Measurements from ENCODE around the gene MMD. TPM values are rescaled to one million over a fixed set of nuclear protein-coding genes. Genes with fewer than 3 reads are reported as not detected.
"Not testable (repeated sequence)": the region's sequence is repeated elsewhere in the genome, so short reads cannot be mapped to it uniquely, and the experiment has no call there.

MMD gene
- total RNA-seq, 1 experiment from 2014 or later = 26.9 TPM

- ChIA-PET POLR2A (no interaction called here), CTCF (no interaction called here)
- intact Hi-C loops (cut with micrococcal nuclease; ENCODE audit: unreplicated experiment) (no loop called here), in situ Hi-C loops (cut with HindIII; ENCODE audit: low pct_unique_long_range_greater_than_20kb, low sequenced_read_pairs) (no loop called here)
- H3K36me3 ChIP-seq (ENCODE audit: control insufficient read depth, insufficient read depth, low read length) = no peaks in the 10 kb centered on the region
- H3K9me3 ChIP-seq (ENCODE audit: control insufficient read depth, insufficient read depth, low read depth, low read length) = no peaks in the 10 kb centered on the region
- H3K4me1 ChIP-seq (ENCODE audit: control insufficient read depth, insufficient read depth, low read length) = peaks cover 24% of the 10 kb centered on the region
- BruUV-seq (replicated peaks) = no TSS peak
- TF ChIP-seq, protein P1, sequence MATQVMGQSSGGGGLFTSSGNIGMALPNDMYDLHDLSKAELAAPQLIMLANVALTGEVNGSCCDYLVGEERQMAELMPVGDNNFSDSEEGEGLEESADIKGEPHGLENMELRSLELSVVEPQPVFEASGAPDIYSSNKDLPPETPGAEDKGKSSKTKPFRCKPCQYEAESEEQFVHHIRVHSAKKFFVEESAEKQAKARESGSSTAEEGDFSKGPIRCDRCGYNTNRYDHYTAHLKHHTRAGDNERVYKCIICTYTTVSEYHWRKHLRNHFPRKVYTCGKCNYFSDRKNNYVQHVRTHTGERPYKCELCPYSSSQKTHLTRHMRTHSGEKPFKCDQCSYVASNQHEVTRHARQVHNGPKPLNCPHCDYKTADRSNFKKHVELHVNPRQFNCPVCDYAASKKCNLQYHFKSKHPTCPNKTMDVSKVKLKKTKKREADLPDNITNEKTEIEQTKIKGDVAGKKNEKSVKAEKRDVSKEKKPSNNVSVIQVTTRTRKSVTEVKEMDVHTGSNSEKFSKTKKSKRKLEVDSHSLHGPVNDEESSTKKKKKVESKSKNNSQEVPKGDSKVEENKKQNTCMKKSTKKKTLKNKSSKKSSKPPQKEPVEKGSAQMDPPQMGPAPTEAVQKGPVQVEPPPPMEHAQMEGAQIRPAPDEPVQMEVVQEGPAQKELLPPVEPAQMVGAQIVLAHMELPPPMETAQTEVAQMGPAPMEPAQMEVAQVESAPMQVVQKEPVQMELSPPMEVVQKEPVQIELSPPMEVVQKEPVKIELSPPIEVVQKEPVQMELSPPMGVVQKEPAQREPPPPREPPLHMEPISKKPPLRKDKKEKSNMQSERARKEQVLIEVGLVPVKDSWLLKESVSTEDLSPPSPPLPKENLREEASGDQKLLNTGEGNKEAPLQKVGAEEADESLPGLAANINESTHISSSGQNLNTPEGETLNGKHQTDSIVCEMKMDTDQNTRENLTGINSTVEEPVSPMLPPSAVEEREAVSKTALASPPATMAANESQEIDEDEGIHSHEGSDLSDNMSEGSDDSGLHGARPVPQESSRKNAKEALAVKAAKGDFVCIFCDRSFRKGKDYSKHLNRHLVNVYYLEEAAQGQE (IDR thresholded peaks at IDR 0.05; ENCODE audit: insufficient read depth in 1 of 2, low read depth in 2 of 2, low read length in 1 of 2) = no peak
- TF ChIP-seq CTCF (IDR thresholded peaks at IDR 0.05) = no peak
- no peak for TF ChIP-seq SIN3A (IDR thresholded peaks at IDR 0.05; ENCODE audit: borderline replicate concordance, insufficient read depth, low read depth, low read length)
- ATAC-seq (no peak), DNase-seq (ENCODE audit: low read depth, low spot score) (no peak)
- no peaks in the 10 kb centered on the region; the same call in 1 of the 2 replicates for H3K27me3 ChIP-seq (ENCODE audit: control insufficient read depth, insufficient read depth, low read length)
- H3K4me3 ChIP-seq (ENCODE audit: low read depth in 2 of 2, low read length in 2 of 2) = no peak overlapping the region
- H3K27ac ChIP-seq (ENCODE audit: low read length) = peak overlapping the region; percentile 73
These were observed 10.9 kb upstream of the MMD start for GRCh38 chr17:55432358-55433028.

- not testable (repeated sequence) for ATAC-seq
These were observed 10.3 kb upstream of the MMD start for GRCh38 chr17:55431914-55432313.

GRCh38 chr17:55430541-55431288, 9.1 kb upstream of the MMD start:
- TF ChIP-seq TCF7L2 (IDR thresholded peaks at IDR 0.05; ENCODE audit: low read depth, low read length) = no peak
- TF ChIP-seq, protein P1 (IDR thresholded peaks at IDR 0.05; ENCODE audit: insufficient read depth in 1 of 2, low read depth in 2 of 2, low read length in 1 of 2) = no peak
- ChIA-PET POLR2A (no interaction called here), CTCF (interaction anchor here (0.9 kb wide), 1 partner anchor 442 kb away, joined by 3 read pairs; no protein-coding TSS in a partner anchor)
- Histone ChIP-seq H3K4me1 (ENCODE audit: control insufficient read depth, insufficient read depth, low read length) (peaks cover 24% of the 10 kb centered on the region), H3K9me3 (ENCODE audit: control insufficient read depth, insufficient read depth, low read depth, low read length) (no peaks in the 10 kb centered on the region), H3K36me3 (ENCODE audit: control insufficient read depth, insufficient read depth, low read length) (no peaks in the 10 kb centered on the region), H3K27me3 (ENCODE audit: control insufficient read depth, insufficient read depth, low read length) (no peaks in the 10 kb centered on the region), H3K27ac (ENCODE audit: low read length) (no peak overlapping the region), H3K4me3 (ENCODE audit: low read depth in 2 of 2, low read length in 2 of 2) (no peak overlapping the region)
- in situ Hi-C loops (cut with HindIII; ENCODE audit: low pct_unique_long_range_greater_than_20kb, low sequenced_read_pairs) = no loop called here
- no peak for DNase-seq (ENCODE audit: low read depth, low spot score)
- no TSS peak for BruUV-seq (replicated peaks)
- ATAC-seq = no peak
- intact Hi-C loops (cut with micrococcal nuclease; ENCODE audit: unreplicated experiment) = no loop called here

More at GRCh38 chr17:55431914-55432313, 10.3 kb upstream of the MMD start:
- H3K4me3 ChIP-seq (ENCODE audit: low read depth in 2 of 2, low read length in 2 of 2); DNase-seq (ENCODE audit: low read depth, low spot score); H3K27me3 ChIP-seq (ENCODE audit: control insufficient read depth, insufficient read depth, low read length); in situ Hi-C loops (cut with HindIII; ENCODE audit: low pct_unique_long_range_greater_than_20kb, low sequenced_read_pairs); H3K9me3 ChIP-seq (ENCODE audit: control insufficient read depth, insufficient read depth, low read depth, low read length); H3K27ac ChIP-seq (ENCODE audit: low read length); intact Hi-C loops (cut with micrococcal nuclease; ENCODE audit: unreplicated experiment); POLR2A ChIA-PET; H3K36me3 ChIP-seq (ENCODE audit: control insufficient read depth, insufficient read depth, low read length); BruUV-seq (replicated peaks); CTCF ChIA-PET: not testable (repeated sequence)
- peaks cover 24% of the 10 kb centered on the region for H3K4me1 ChIP-seq (ENCODE audit: control insufficient read depth, insufficient read depth, low read length)
